NT2/D1 (cell line): ENCODE data around the gene PIN1.
"Not testable (repeated sequence)": the region's sequence is repeated elsewhere in the genome, so short reads cannot be mapped to it uniquely, and the experiment has no call there.

Experiments
- DNase-seq: peaks from one replicate; pipeline ENCODE4 v3.0.0-alpha.2; 2011; ENCODE audit warnings: low read depth, low spot score
- H3K27me3 ChIP-seq: 2 replicates; pipeline ENCODE4 v1.6.0; 2011; ENCODE audit warnings: mild to moderate bottlenecking; ENCODE audit not compliant: insufficient read length, insufficient read depth
- H3K36me3 ChIP-seq: 2 replicates; pipeline ENCODE4 v1.6.1; 2011; ENCODE audit warnings: mild to moderate bottlenecking, low read length, mixed read lengths; ENCODE audit not compliant: insufficient read depth, insufficient read length
- H3K4me1 ChIP-seq: 2 replicates; pipeline ENCODE4 v1.5.1; 2011; ENCODE audit not compliant: insufficient read depth, insufficient read length
- H3K4me3 ChIP-seq: 2 replicates; pipeline ENCODE4 v1.5.1; 2011; ENCODE audit warnings: low read depth; ENCODE audit not compliant: insufficient read length
- H3K9ac ChIP-seq: 2 replicates; pipeline ENCODE4 v1.6.0; 2011; ENCODE audit warnings: low read depth; ENCODE audit not compliant: insufficient read length
- H3K9me3 ChIP-seq: 2 replicates; pipeline ENCODE4 v1.5.1; 2011; ENCODE audit warnings: mild to moderate bottlenecking, low read length; ENCODE audit not compliant: insufficient read depth
- SUZ12 ChIP-seq: IDR thresholded peaks from 2 replicates; pipeline ENCODE4 v1.6.1; 2011; ENCODE audit not compliant: insufficient read length, insufficient read depth; ENCODE audit errors: extremely low read depth
- YY1 ChIP-seq: IDR thresholded peaks from 2 replicates; pipeline ENCODE4 v1.6.1; 2011; ENCODE audit not compliant: insufficient read length, insufficient read depth
- ZNF274 ChIP-seq: IDR thresholded peaks from 2 replicates; pipeline ENCODE4 v1.6.1; 2011; ENCODE audit warnings: mild to moderate bottlenecking, low read depth, low read length

PIN1 gene

GRCh38 chr19:9834726-9835506, at the start of gene PIN1:
Gene PIN1 (plus strand): TSS chr19:9835318. CDS start chr19:9835345, 27 bp downstream.
- TF ChIP-seq YY1 = peak; percentile 57
- no peak for TF ChIP-seq SUZ12
- peak within 1 kb of the TSS; percentile 76 for H3K4me3 ChIP-seq
- peak within 1 kb of the TSS; percentile 93 for H3K9ac ChIP-seq
- no peaks in the 10 kb centered on the region for H3K27me3 ChIP-seq
- no peaks in the 10 kb centered on the region for H3K4me1 ChIP-seq
- peak; percentile 94 for DNase-seq
- peaks cover 43% of the 10 kb centered on the region for H3K36me3 ChIP-seq
- no peaks in the 10 kb centered on the region for H3K9me3 ChIP-seq

DNA sequence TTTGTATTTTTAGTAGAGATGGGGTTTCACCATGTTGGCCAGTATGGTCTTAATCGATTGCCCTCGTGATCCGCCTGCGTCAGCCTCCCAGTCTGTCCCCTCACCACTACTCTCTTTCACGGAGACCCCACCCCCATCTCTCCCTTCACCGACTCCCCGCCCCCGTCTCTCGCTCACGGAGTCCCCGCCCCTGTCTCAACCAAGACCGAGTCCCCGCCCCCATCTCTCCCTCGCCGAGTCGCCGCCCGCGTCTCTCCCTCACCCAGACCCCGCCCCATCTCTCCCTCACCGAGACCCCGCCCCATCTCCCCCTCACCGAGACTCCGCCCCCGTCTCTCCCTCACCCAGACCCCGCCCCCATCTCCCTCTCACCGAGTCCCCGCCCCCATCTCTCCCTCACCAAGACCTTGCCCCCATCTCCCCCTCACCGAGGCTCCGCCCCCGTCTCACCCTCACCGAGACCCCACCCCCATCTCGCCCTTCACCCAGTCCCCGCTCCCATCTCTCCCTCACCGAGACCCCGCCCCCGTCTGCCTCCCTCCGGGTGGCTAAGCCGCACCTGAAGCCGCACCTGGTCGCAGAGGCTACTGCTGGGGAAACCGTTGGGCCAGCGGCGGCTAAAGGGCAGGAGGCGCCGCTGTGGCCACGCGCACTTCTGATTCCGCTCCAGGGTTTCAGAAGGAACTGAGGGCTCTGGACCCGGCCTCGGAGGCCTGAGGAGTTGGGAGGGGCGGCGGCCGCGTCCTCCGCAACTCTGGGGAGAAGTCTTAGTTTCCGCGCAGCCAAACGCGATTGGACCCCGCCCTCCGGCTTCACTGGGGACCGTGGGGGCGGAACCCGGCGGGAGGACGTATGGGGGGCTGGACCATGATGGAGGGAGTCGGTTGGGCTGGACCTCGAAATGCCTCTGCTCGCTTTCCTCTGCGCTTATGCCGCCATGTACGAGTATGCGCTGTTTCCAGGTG, 49.5 kb upstream of the PIN1 start:
- Histone ChIP-seq H3K9ac (peak overlapping the region; percentile 90), H3K9me3 (no peaks in the 10 kb centered on the region), H3K36me3 (no peaks in the 10 kb centered on the region), H3K4me1 (peaks cover 5% of the 10 kb centered on the region), H3K27me3 (no peaks in the 10 kb centered on the region), H3K4me3 (peak overlapping the region; percentile 64)
- TF ChIP-seq SUZ12 (no peak), ZNF274 (no peak), YY1 (no peak)
- DNase-seq = peak; percentile 97

- TF ChIP-seq SUZ12 (no peak), ZNF274 (no peak), YY1 (no peak)
- H3K4me3 ChIP-seq = peak overlapping the region; percentile 64
- no peak for DNase-seq
- H3K9me3 ChIP-seq = no peaks in the 10 kb centered on the region
- H3K4me1 ChIP-seq = peaks cover 7% of the 10 kb centered on the region
- no peaks in the 10 kb centered on the region for H3K36me3 ChIP-seq
- H3K9ac ChIP-seq = peak overlapping the region; percentile 90
- no peaks in the 10 kb centered on the region for H3K27me3 ChIP-seq
These were observed 48.8 kb upstream of the PIN1 start for GRCh38 chr19:9786342-9786741.

GRCh38 chr19:9786819-9787218, 48.3 kb upstream of the PIN1 start:
- DNase-seq = no peak
- Histone ChIP-seq H3K9me3 (no peaks in the 10 kb centered on the region), H3K36me3 (no peaks in the 10 kb centered on the region), H3K4me3 (no peak overlapping the region), H3K4me1 (peaks cover 7% of the 10 kb centered on the region), H3K27me3 (no peaks in the 10 kb centered on the region), H3K9ac (no peak overlapping the region)
- TF ChIP-seq YY1 (no peak), SUZ12 (no peak), ZNF274 (no peak)

DNA sequence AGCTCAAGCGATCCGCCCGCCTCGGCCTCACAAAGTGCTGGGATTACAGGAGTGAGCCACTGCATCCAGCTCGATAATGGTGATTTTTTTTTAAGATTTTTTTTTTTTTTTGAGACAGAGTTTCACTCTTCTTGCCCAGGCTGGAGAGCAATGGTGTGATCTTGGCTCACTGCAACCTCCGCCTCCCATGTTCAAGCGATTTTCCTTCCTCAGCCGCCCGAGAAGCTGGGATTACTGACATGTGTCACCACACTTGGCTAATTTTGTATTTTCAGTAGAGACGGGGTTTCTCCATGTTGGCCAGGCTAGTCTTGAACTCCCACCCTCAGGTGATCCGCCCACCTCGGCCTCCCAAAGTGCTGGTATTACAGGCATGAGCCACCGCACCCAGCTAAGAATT, 46.5 kb upstream of the PIN1 start:
- not testable (repeated sequence) for DNase-seq, H3K9me3 ChIP-seq, H3K9ac ChIP-seq, H3K4me1 ChIP-seq, H3K27me3 ChIP-seq, H3K4me3 ChIP-seq, H3K36me3 ChIP-seq

GRCh38 chr19:9789066-9789465, 46.1 kb upstream of the PIN1 start:
- H3K4me3 ChIP-seq = no peak overlapping the region
- TF ChIP-seq ZNF274 (no peak), SUZ12 (no peak), YY1 (no peak)
- peaks cover 7% of the 10 kb centered on the region for H3K4me1 ChIP-seq
- H3K9me3 ChIP-seq = no peaks in the 10 kb centered on the region
- no peak for DNase-seq
- H3K9ac ChIP-seq = no peak overlapping the region
- H3K36me3 ChIP-seq = no peaks in the 10 kb centered on the region
- H3K27me3 ChIP-seq = no peaks in the 10 kb centered on the region

DNA sequence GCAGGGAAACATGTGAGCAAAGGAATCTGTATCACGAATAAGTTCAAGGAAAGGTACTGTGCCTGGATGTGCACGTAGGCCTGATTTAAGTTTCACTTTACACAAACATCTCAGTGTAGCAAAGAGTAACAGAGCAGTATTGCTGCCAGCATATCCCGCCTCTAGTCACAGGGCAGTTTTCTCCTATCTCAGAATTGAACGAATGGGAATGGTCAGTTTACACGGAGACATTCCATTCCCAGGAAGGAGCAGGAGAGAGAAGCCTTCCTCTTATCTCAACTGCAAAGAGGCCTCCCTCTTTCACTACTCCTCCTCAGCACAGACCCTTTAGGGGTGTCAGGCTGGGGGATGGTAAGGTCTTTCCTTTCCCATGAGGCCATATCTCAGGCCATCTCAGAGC, 45.5 kb upstream of the PIN1 start:
- not testable (repeated sequence) for H3K9ac ChIP-seq, DNase-seq, H3K9me3 ChIP-seq, H3K27me3 ChIP-seq, H3K4me3 ChIP-seq, H3K4me1 ChIP-seq, H3K36me3 ChIP-seq

- not testable (repeated sequence) for H3K4me1 ChIP-seq, DNase-seq, H3K27me3 ChIP-seq, H3K4me3 ChIP-seq, H3K36me3 ChIP-seq, H3K9me3 ChIP-seq, H3K9ac ChIP-seq
These were observed 44.1 kb upstream of the PIN1 start for GRCh38 chr19:9791073-9791367.
